ENCODE measurements around the gene LRRK2.

Gene LRRK2

DNA sequence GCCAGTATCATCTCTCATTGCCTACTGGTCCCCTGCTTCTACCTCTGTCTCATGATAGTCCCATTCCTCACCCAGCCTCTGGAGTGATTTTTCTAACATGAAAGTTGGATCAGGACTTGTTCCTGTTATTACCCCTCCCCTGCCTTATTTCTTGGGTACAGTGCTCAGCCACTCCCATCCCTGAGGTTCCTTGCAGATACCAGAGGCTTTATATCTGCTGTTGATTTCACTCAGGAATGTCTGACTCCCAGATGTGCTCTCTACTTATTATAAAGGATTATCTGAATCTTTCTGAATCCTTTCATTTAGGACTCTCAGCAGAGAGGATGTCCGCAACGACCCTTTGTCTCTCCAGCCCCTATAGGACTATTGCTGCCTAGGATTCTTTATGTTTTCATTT is 111.2 kb downstream of the LRRK2 start:
- TF ChIP-seq, protein P1, sequence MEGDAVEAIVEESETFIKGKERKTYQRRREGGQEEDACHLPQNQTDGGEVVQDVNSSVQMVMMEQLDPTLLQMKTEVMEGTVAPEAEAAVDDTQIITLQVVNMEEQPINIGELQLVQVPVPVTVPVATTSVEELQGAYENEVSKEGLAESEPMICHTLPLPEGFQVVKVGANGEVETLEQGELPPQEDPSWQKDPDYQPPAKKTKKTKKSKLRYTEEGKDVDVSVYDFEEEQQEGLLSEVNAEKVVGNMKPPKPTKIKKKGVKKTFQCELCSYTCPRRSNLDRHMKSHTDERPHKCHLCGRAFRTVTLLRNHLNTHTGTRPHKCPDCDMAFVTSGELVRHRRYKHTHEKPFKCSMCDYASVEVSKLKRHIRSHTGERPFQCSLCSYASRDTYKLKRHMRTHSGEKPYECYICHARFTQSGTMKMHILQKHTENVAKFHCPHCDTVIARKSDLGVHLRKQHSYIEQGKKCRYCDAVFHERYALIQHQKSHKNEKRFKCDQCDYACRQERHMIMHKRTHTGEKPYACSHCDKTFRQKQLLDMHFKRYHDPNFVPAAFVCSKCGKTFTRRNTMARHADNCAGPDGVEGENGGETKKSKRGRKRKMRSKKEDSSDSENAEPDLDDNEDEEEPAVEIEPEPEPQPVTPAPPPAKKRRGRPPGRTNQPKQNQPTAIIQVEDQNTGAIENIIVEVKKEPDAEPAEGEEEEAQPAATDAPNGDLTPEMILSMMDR (IDR thresholded peaks at IDR 0.05; ENCODE audit: extremely low read depth, insufficient read depth, missing control alignments): no peak
- DNase-seq (ENCODE audit: low spot score): no peak
- in situ Hi-C loops (cut with MboI; ENCODE audit: low pct_unique_long_range_greater_than_20kb, low sequenced_read_pairs, unreplicated experiment): loop anchor here (25.0 kb wide), 1 partner anchor 576 kb away; no protein-coding TSS in a partner anchor

DNA sequence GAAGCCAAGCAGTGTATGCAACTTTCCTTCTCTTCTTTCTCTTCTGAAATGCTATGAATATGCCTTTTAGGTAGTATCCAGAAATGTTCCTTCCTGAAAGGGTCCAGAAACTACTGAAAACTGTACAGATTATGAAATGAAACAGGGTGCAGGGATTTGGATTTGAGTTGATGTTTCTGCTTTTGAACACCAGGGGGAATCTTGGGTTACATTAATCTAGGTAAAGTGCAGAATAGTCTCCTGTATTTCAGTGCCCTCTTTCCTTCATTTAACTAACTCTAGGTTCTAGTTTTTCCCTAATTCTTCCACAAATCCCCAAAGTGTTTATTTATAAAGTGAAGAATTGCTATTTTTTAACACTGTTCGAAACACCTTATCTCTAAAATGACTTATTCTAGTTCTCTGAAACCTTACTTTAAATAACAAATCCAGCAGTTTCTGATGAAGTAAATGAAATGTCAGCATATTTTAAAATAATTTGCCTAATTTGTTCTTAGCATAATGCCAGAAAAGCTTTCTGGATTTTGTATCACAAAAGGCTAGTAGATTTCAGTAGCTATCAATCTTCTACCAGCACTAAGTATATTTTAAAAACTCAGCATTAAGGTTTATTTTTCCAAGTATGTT is 111.9 kb downstream of the LRRK2 start:
- TF ChIP-seq, protein P1 (IDR thresholded peaks at IDR 0.05; ENCODE audit: extremely low read depth, insufficient read depth, missing control alignments): peak; percentile 47
- DNase-seq (ENCODE audit: low spot score): peak; percentile 32
- in situ Hi-C loops (cut with MboI; ENCODE audit: low pct_unique_long_range_greater_than_20kb, low sequenced_read_pairs, unreplicated experiment): loop anchor here (25.0 kb wide), 1 partner anchor 576 kb away; no protein-coding TSS in a partner anchor

DNA sequence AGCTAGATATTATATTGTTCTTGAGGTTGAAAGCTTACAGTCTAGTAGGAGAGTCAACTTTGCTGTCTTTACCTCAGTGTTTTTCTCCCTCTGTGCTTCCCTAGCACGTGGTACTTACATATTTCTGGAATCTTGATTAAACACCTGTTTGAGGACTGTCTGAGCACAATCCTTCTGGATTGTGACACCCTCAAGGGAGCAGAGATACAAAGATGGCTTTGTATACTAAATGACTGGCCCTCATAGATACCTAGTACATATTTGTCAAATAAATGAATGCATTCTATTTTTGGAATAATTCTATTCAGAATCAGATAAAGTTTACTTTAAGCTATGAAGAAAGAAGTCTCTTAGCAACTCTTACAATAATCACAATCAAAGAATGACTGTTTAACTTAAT is 113.3 kb downstream of the LRRK2 start:
- in situ Hi-C loops (cut with MboI; ENCODE audit: low pct_unique_long_range_greater_than_20kb, low sequenced_read_pairs, unreplicated experiment): loop anchor here (25.0 kb wide), 1 partner anchor 574 kb away; no protein-coding TSS in a partner anchor
- TF ChIP-seq, protein P1 (IDR thresholded peaks at IDR 0.05; ENCODE audit: extremely low read depth, insufficient read depth, missing control alignments): no peak
- DNase-seq (ENCODE audit: low spot score): no peak

DNA sequence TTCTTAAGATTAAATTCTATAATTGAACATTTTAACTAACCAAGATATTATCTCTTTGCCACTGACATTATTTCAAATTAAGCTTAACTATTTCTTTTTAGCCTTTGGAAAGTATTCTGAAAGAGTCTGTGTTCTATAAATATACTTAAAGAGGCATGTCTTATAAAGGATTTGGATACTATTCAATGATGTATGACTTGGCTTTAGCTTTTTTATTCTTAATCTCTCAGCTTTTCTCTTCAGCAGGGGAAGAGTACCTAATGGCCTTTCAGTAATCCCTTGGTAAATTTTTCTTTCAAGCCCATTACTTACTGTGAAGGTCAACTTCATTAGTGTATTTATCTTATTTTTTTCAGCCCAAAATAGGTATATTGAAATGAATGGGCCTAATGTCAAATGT is 113.8 kb downstream of the LRRK2 start:
- in situ Hi-C loops (cut with MboI; ENCODE audit: low pct_unique_long_range_greater_than_20kb, low sequenced_read_pairs, unreplicated experiment): loop anchor here (25.0 kb wide), 1 partner anchor 574 kb away; no protein-coding TSS in a partner anchor
- TF ChIP-seq, protein P1 (IDR thresholded peaks at IDR 0.05; ENCODE audit: extremely low read depth, insufficient read depth, missing control alignments): no peak
- DNase-seq (ENCODE audit: low spot score): no peak

DNA sequence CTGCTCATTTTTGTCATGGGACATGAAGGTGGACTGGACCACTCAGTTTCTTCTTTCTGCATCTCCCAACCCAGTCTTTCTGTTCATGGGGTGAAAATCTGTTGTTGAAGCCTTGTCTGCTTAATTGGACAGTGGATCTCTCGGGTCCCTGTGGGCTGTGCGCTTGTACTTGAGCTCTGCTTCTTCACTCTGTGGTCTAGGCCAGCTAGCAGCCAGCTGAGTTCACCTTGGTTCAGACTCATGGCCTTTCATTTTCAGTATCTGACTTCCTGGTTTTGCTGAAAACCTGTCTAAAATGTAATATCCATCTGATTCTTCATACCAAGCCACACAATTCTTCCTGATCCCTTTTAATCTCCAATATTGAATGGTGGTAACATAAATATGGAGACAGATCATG is 117.2 kb downstream of the LRRK2 start:
- in situ Hi-C loops (cut with MboI; ENCODE audit: low pct_unique_long_range_greater_than_20kb, low sequenced_read_pairs, unreplicated experiment): loop anchor here (25.0 kb wide), 1 partner anchor 570 kb away; no protein-coding TSS in a partner anchor
- DNase-seq (ENCODE audit: low spot score): no peak
- TF ChIP-seq, protein P1 (IDR thresholded peaks at IDR 0.05; ENCODE audit: extremely low read depth, insufficient read depth, missing control alignments): no peak

DNA sequence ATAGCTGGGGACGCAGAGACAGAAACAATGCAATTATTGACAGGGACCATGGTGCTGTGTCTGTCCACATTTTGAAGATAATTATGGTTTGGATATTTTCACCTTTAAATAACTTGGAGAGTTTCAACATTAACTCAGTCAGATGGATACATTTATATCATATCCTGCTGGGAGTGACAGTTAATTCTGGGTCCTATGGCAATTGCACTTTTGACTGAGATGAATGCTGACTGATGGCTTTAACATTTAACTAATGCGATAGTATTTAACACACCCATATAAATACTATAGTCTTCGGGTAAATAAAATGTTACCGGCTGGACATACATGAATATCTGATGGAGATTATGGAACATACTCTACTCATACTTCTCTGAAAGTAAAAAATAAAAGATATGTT is 118.3 kb downstream of the LRRK2 start:
- DNase-seq (ENCODE audit: low spot score): no peak
- TF ChIP-seq, protein P1 (IDR thresholded peaks at IDR 0.05; ENCODE audit: extremely low read depth, insufficient read depth, missing control alignments): no peak
- in situ Hi-C loops (cut with MboI; ENCODE audit: low pct_unique_long_range_greater_than_20kb, low sequenced_read_pairs, unreplicated experiment): loop anchor here (25.0 kb wide), 1 partner anchor 569 kb away; no protein-coding TSS in a partner anchor

All from GM13977 (cell line).